TTC549 (cell line): ENCODE results near the gene NAV2.

ENCODE experiments used
- FAIRE-seq: peaks from 2 replicates; lab custom pipeline; 2012; peaks lifted over from hg19 to GRCh38; lab: Jason Lieb, UNC

Gene NAV2

DNA sequence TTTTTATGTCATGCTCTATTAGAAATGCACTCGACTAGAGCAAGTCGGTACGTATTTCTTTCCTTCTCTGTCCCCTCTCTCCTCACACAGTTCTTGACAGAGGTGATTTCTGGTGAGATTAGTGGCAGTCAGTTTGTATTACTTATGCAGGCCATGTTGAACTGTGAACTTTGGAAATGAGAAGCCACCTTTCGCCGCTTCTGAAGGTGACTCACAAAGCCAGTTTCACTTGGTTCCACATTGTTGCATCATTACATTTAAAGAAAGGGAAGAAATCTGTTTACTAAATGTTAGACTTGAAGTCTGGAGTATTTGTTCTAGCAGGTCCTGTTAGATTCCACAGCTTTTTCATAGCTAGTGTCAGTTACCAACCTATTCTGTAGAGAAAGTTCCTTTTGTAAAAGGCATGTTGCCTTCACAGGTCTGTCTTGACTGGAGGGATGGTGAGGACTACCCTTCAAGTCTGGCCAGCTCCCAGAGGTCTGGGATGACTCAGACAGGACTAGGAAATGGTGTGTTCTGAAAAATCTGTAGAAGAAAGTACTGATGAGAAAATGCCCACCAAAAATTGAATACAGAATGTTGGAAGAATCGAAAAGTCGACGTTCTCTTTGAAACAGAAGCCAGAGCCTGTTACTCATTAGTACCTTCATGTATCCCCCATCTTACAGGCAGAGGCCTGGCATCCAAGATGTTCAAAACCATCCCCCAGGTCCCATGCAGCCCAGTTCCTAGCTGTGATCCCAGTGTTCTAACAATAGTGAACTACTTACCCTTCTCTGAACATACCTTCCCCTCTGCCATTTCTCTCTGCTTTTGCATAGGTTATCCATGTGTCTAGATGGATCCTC is 266.3 kb downstream of the NAV2 start:
- FAIRE-seq, result no peak

DNA sequence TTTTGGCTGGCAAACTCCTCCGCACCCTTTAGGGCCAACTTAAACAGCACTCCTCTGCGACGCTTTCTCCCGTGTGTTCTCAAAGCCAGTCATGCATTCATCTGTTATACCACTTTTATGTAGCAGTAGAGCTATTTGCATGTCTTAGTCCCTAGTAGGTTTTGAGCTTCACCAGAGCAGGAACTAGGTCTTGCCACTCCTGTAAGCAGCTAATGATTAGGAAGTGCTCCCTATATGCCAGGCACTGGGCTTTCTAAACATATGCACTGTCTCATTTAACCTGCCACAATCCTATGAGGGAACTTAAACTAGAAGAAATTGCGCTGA is 266.8 kb downstream of the NAV2 start:
- no peak for FAIRE-seq

DNA sequence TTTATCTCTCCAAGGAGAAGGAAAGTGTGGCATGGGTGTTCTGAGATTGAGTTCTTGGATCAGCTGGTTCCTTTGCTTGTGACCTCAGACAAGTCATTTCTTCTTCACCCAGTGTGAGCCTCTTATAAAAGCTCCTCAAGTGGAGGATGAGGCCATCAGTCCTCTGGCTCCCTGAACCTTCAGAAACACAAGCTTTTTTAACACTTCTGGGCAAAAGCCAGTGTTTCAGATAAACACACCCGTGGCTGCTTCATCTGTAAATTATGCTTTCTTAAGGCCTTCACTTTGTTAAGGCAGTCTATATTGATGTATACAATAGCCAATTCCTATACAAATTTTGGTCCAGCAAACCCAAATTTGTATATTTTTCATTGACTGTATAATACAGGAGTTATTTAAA is 267.8 kb downstream of the NAV2 start:
- no peak for FAIRE-seq

DNA sequence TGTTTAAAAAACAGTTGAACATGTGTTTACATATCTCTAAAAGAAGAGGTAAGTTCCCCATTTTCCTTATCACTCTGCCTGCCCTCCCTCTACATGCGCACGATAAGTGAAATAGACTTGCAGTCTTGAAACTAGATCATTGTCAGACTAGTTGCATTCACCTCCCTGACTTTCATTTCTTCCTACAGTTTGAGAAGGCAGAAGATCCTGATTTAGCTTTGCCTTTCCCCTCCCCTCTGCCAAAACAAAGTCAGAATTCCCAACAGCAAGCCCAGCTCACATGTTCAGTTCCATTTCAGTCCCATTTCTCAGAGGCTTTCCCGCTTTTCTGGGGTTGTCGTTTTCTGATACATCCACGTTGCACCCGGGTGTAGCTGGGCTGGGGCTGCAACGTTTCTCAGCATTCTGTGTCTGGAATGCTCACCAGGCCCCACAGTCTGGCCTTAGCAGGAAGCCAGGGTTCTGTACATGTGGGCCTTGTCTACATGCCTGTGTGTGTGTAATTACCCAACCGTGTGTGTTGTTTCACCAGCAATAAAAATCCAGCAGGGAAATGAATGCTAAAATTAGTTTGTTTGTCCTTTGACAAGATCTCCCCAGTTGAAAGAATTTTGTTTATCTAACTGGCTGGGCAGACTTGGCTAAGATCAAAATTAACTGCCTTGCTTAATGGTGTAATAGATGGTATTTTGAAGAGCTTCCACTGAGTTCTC is 268.5 kb downstream of the NAV2 start:
- no peak for FAIRE-seq

DNA sequence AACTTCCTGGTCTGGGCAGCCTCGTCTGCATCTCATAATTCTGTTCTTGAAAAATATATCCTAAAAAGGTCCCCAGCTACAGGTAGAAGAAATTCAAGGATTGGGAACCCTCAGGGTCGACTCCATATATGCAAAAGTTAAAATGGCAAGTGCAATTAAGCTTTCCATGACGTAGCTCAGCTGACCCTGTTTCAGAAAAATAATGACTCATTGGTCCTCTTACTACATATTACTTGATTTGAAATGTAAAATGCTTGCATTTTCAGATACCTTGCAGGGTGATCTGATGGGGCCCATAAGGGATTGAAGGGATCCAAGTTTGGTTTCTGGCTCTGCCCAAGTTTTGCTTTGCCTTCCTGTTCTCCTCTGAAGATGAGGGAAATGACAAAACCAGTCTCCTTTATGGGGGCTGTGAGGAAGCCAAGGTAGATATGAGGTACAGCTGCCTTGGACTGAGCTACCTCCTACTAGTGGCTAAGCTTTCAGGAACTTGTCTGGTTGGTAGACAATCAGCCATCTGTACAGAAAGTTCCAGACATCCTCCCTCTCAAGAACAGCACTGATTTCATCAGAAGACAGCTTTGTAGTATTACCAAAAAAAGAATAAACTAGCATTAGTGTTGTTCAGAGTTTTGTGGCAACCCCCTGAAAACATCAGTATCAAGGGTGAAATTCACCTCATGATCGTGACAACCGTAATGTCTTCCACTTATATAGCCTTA is 270.3 kb downstream of the NAV2 start:
- FAIRE-seq, result no peak

DNA sequence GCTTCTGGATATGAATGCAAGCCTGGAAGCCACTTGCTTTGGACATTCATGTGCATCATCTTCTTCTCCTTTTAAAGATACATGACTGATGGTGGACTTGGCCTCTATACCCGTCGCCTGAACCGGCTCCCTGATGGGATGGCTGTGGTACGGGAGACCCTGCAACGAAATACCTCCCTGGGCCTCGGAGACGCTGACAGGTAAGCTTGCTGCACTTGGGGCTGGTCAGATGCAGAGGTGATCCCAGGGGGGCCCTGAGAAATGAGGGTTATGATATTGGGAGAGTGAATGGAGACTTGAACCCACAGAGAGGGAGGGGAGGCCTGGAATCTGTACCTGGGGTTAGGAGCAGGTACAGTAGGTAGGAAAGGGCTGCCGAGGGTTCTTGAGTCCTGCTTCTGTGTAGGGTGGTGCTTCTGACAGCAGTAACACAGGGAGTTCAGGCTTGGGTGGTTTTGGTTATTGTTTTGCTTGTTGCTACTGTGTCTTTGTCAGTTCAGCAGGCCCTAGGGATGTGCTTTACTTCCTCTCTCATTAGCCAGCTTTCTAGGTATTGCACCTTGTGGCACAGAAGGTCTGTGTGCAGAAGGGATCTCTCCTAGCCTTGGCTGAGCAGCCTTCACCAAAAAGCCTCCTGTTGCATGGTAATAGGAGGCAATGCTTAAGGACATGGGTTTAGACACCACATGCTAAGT is 271.6 kb downstream of the NAV2 start:
- FAIRE-seq, result no peak

DNA sequence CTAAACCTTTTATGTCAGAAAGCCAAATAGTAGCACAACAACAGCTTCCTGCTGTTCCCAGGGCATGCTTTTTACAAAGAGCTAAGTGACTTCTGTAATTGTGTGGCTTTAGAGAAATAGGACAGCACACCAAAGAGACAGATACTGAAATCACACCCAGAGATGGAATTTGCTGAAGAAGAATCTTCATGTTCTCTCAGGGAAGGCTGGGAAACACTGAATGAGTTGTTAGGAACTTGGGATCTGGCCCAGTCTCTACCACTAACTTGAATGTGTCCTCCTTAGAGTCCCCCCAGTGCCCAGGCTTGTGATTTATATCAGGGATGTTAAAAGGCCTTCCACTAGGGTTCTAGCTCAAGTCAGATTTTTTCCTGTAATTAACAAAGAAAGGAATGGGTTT is 272.5 kb downstream of the NAV2 start:
- no peak for FAIRE-seq

DNA sequence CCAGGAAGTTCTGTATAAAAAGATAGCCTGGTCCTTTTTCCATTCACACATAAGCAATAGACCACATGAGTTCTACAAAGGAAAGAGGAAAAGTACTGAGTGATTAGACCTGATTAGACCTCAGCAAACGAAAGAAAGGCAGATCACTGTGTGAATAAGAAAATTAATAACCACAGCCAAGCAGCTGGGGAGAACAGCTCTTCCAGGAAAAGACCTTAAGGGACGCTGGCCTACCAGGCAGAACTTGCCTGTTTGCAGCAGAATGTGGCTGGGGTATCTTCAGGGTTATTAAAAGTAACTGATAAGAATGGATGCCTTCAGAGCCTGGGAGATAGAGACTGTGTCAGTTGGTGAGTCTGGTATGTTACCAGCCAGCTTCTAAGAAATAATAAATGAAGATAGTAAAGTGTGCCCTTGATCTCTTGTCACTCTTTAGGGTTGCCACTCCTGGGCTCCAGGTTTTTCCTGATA is 274.7 kb downstream of the NAV2 start:
- no peak for FAIRE-seq

DNA sequence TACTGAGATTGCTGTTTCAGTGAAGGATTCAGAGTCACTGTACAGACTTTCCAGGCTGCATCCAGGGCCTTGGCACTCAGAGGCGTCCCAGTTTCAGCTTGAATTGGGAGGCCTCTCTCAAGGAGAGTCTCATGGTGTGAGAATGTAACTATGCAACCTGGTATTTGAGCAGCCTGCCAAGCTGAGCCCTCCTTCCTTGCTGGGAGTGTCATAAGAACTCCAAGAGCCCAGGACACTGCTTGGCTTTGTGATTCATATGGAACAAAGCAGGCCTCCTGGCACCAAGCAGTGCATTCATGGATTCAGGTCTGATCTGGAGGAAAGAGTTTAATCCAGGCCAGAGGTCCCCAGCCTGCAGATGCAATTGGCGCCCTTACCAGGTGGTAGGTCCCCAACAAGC is 276.0 kb downstream of the NAV2 start:
- FAIRE-seq, result no peak

DNA sequence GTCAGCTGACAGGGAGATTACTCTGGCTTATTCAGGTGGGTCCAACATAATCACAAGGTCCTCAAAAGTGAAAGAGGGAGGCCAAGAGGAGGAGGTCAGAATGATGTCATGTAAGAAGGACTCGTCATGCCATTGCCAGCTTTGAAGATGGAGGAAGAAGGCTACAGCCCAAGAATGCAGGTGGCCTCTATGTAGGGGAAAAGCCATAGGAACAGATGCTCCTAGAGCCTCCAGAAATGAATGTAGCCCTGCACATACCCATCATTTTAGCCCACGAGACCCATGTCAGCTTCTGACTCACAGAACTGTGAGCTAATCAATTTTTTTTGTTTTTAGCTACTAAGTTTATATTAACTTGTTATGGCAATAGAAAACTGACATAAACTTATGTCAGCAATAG is 276.6 kb downstream of the NAV2 start:
- no peak for FAIRE-seq

DNA sequence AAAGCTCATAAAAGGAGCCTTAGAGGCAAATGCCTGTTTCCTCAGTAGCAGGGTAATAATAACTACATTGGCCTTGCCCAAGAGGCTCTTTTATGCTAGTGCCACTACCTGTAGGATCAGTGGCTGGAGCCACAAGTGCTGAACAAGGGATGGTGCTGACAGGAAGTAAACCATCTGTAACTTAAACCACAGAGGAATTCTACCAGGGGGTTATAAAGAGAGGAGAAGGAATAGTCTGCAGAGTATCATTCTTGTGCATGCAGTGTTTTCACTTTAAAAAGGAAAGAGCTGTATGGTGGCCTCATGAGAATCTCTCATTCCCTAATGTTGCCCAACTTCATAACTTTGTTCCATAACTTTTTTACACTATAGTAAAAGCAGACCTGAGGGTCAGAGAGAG is 279.5 kb downstream of the NAV2 start:
- FAIRE-seq, result no peak

DNA sequence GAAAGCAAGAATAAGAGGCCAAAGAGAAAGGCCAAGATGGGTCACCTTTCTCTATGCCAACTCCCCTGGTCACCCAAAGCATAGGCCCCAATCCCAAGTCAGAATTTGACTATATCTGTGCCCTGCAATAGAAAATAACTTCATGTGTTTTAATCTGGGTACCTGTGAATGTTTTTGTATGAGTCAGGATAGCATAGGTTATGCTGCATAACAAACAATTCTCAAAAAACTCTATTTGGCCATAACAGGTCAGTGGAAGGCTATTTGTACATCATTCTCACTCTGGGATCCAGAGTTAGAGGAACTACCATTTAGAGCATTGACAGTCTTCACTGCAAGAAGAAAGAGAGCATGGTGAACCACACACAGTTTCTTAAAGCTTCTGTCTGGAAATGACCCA is 280.4 kb downstream of the NAV2 start:
- FAIRE-seq, result no peak

DNA sequence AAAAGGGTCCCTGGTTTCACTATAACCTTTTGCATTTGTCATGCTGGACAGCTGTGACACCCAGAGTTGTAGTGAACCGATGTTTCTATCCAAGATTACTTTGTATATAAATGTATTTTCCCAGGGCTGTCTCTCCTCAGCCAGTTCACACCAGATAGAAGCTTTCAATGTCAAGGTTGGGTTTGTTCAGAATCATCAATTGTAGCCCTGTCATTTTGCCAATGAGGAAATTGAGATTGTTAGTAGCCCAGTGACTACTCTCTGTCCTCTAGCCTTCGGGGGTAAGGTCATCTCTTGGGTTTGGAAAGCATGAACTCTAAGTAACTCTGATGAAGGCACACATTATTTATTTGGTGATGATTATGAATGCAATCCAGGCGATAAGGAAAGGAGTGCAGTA is 282.0 kb downstream of the NAV2 start:
- no peak for FAIRE-seq

DNA sequence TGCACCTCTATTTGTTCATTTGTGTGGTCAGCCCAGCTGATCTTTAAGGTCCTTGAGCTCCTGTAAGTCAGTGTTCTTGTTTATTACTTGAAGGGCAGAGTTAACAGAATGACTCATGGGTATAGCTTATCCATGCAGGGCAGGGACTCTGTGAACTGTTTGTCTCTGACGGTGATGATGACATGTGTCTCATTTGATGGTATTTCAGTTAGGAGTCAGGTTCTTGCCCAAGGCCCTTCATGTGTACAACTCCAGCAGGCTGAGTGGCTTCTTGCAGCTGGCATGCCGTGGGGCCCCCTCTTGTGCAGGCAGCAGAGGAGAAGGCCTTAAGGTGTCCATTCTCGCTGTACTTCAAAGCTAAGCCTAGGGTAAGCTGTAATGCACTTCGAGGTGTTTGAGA is 282.5 kb downstream of the NAV2 start:
- no peak for FAIRE-seq

DNA sequence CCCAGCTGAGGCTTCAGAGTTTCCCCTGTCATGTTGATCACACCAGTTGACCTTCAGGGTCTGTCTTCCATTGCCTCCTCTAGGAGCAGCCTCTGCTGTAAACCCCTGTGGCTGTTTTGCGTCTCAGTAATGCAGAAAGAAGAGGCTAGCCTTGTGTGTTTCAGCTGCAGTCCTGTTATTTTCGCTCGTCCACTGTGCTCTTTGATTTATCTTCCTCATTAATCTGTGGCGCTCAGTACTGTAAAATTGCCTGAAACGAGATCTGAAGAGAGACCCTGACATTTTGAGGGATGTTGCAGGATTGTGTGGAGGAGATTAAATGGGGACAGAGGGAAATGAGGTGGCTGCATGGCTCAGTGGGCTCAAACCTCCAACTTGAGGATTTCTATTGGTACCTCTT is 283.9 kb downstream of the NAV2 start:
- FAIRE-seq, result no peak

DNA sequence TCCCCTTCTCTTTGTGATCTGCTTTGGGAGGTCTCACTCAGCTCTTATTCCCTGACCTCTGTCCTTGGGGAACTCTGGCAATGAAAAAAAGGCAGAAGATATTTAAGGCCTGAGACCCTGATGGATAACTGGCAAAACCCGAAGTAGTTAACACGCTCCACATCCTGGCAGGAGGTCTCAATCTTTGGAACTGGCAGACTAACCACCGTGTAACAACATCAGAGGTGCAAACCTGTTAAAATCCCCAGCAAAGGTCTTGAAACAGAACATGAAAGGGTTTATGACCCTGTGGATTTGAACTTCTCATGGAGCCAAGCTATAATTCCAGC is 287.3 kb downstream of the NAV2 start:
- no peak for FAIRE-seq

DNA sequence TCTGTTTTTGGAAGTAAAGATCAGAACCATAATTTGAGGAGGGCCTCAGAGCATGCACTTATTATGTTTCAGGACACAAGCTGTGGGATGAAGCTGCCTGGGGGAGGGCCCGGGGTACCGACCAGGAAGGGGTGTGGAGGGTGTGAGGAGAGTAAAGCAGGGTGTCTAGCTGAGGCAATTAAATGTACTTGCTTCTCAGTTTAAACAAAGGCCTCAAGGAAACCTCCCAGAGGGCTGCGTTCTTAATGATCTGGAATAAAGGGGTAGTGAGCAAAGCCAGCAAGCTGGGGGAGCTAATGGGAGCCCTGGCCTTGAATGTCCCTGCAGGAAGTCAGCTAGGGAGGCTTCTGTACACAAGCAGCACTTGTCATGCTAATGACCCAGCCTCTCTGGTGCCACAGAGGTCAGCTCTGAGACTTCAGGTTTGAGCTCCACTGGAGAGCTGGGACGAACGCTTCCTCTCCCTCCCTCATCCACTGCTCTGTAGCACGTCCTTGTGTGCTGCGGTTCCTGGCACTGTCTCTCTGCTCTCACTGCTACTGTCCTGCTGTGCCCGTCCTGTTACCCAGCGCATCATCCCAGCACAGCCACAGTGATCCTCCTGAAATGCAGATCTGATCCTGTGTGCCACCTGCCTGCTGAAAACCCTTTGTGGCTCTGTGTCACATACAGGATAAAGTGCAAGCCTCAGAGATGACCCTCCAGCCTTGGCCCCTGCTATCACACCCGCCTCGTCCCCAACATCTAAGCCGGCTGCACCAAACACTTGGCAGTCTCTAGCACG is 287.9 kb downstream of the NAV2 start:
- FAIRE-seq, result no peak

DNA sequence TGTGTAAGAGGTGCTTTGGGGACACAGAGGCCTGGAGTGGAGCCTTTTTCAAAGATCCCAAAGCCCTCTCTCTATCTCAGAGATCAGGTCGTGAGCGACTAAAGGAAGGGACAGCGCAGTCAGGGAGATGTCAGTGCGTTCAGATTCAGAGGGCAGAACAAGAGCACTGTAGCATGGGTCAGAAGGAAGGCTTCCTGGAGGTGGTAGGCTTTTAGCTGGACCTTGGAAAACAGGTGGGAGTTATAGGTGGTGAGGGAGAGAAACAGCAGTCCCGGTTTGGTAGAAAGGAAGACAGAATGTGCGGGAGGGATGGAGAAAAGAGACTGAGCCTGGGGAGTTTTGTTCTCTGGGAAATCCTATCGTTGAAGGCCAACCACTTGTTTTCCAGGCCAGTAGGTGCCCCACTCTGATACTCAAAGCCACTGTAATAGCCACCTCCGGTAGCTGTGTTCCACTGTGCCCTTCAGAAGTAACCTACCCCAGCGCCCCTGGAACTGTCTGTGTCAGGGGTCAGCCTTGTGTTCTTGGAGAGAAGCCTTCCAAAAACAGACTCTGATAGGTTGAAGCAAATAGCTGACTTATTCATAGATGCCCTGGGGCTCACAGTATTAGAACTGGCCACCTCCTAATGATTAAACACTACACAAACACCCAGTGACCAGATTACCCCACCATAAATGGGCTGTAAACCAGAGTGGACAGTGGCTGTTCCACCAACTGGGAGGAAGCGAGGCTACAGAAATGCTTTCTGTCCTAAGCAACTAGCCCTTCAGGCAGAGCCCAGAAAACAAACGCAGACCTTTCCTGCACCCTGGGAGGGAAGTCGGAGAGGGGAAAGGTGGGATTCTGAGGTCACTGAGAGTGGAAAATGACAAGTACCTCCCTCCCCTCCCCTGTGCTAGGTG is 289.9 kb downstream of the NAV2 start:
- no peak for FAIRE-seq

DNA sequence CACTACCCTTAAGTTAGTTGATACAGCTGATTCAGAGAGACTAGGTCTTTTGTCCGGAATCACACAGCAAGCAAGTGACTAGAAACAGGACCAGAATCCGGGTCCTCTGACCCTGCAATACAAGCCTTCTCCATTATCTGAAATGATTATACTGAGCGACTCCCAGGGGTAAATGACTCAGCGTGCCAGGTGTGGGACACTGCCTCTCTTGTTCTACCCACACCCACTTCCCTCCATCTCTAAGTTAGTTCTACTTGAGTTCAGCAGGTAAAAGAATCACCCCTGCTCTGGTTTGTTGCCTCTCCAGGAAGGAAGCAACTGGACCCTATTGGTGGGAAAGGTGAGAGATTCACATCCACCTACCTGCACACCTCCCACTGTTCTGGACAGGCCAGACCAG is 290.7 kb downstream of the NAV2 start:
- FAIRE-seq, result no peak

DNA sequence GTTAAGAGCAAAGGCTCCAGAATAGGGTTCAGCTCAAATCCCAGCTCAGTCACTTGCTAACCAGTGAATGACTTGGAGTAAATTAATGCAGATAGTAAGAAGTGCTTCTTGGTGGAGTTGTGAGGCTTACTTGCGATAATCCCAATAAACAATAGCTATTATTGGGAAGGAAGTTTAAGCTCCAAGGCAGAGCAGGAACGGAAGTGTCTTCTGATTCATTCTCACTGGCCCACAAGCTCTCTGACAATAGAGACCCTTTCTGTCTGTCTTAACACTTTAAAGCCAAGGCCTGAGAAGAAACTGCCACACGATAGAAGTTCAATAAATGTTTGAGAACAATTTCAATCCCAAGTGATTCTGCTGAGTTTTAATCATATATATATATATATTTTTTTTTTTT is 292.2 kb downstream of the NAV2 start:
- no peak for FAIRE-seq

DNA sequence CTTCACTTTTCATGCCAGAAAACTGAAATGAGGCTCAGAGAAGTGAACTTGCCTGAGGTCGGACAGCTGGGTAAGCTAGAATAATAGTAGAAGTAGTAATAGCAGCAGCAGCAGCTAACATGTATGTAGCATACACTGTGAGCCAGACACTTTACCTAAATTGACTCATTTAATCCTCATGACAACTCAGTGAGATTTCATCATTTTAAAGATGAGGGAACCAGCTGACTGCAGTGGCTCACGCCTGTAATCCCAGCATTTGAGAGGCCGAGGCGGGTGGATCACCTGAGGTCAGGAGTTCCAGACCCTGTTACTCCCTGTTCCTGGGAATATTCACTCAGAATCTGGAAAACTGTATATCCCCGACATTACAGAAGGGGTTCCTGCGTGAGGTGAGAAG is 293.1 kb downstream of the NAV2 start:
- no peak for FAIRE-seq
